Activated naive CD4-positive, alpha-beta T cell (primary cell): ENCODE measurements around the gene SCGB1D1.
"Not testable (repeated sequence)": the region's sequence is repeated elsewhere in the genome, so short reads cannot be mapped to it uniquely, and the experiment has no call there.

Source experiments
- DNase-seq, 4 experiments: peaks; one replicate each; lab custom pipeline; 2025; lab: John Stamatoyannopoulos, UW

Gene SCGB1D1

GRCh38 chr11:62166371-62166770, 23.6 kb upstream of the SCGB1D1 start:
- no peak for DNase-seq

DNA sequence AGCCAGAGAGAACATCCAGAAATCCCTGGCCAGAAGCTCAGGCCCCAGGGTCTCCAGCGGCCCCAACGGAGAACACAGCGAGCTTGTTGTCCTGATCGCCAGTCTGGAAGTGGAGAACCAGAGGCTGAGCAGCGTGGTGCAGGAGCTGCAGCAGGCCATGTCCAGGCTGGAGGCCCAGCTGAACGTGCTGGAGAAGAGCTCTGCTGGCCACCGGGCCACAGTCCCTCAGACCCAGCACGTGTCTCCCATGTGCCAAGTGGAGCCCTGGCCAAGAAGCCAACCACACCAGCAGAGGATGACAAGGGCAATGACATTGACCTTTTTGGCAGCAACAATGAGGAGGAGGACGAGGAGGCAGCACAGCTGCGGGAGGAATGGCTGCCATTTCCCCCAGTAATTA, 20.6 kb upstream of the SCGB1D1 start:
- DNase-seq: no peak

DNA sequence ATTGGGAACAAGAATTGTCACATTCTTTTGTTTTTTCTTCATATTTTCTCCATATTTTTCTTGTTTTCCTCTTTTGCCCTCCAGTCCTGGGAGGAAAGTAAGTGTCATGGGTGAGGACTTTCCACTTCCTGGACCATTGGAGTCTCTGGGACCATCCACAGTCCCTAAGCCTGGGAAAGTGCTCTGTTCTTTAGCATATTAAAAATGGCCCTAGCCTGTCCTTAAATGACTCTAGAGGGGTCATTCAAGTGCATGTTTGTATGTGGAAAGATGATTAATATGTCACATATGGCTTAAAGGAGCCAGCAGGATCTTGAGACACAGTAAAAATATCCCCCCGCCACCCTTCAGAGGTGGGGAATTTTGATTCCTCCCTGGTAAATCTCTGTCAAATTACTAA, 20.1 kb upstream of the SCGB1D1 start:
- no peak for DNase-seq

- DNase-seq: peak; percentile 22 to 55 (median 44)
These were observed 18.7 kb upstream of the SCGB1D1 start for GRCh38 chr11:62171261-62171723.

DNA sequence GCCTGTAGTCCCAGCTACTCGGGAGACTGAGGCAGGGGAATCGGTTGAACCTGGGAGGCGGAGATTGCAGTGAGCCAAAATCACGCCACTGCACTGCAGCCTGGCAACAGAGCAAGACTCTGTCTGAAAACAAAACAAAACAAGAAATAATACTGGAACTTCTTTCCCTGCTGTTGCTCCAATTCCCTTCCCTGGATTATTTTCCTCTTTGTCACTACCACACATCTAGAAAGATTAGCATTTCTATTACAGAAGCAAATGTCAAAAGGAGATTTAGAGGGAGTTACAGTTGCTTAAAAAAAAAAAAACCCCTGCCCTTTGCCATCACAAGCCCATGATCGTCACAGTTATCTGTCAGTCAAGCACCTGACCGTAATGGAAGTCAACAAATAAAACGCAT, 17.7 kb upstream of the SCGB1D1 start:
- no peak for DNase-seq

- DNase-seq: no peak
These were observed 13.2 kb upstream of the SCGB1D1 start for GRCh38 chr11:62176766-62177165.

- no peak for DNase-seq
These were observed 10.0 kb upstream of the SCGB1D1 start for GRCh38 chr11:62179995-62180394.

DNA sequence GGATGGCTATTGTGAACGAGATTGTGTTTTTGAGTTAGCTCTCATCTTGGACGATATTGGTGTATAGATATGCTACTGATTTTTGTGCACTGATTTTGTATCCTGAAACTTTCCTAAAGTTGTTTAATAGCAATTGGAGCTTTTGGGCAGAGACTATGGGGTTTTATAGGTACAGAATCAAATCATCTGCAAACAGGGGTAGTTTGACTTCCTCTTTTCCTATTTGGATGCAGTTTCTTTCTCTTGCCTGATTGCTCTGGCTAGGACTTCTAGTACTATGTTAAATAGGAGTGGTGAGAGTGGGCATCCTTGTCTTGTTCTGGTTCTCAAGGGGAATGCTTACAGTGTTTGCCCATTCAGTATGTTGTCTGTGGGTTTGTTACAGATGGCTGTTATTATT, 8.9 kb upstream of the SCGB1D1 start:
- DNase-seq: no peak

DNA sequence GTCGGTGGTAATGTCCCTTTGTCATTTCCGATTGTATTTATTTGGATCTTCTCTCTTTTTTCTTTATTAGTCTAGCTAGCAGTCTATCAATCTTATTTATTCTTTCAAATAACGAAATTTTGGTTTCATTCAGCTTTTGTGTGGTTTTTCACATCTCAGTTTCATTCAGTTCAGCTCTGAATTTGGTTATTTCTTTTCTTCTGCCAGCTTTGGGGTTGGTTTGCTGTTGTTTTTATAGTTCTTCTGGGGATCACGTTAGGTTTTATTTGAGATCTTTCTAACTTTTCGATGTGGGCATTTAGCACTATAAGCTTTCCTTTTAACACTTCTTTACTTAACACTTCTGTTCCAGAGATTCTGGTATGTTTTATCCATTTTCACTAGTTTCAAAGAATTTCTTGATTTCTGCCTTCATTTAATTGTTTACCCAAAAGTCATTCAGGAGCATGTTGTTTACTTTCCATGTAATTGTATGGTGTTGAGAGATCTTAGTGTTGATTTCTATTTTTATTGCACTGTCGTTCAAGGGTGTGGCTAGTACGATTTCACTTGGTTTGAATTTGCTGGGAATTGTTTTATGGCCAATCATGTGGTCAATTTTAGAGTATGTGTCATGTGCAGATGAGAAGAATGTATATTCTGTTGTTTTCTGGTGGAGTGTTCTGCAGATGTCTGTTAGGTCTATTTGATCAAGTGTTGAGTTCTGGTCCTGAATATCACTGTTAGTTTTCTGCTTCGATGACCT, 7.7 kb upstream of the SCGB1D1 start:
- DNase-seq: no peak

GRCh38 chr11:62186195-62186594, 3.8 kb upstream of the SCGB1D1 start:
- no peak for DNase-seq

GRCh38 chr11:62193952-62194351, 3.9 kb downstream of the SCGB1D1 start:
- no peak for DNase-seq

GRCh38 chr11:62195010-62195409, 5.0 kb downstream of the SCGB1D1 start:
- not testable (repeated sequence) for DNase-seq

- no peak for DNase-seq
These were observed 5.9 kb downstream of the SCGB1D1 start for GRCh38 chr11:62195945-62196344.

DNA sequence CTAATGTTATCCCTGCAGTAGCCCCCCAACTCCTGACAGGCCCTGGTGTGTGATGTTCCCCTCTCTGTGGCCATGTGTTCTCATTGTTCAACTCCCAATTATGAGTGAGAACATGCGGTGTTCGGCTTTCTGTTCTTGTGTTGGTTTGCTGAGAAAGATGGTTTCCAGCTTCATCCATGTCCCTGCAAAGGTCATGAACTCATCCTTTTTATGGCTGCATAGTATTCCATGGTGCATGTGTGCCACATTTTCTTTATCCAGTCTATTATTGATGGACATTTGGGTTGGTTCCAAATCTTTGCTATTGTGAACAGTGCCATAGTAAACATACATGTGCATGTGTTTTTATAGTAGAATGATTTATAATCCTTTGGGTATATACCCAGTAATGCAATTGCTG, 7.4 kb downstream of the SCGB1D1 start:
- not testable (repeated sequence) for DNase-seq

DNA sequence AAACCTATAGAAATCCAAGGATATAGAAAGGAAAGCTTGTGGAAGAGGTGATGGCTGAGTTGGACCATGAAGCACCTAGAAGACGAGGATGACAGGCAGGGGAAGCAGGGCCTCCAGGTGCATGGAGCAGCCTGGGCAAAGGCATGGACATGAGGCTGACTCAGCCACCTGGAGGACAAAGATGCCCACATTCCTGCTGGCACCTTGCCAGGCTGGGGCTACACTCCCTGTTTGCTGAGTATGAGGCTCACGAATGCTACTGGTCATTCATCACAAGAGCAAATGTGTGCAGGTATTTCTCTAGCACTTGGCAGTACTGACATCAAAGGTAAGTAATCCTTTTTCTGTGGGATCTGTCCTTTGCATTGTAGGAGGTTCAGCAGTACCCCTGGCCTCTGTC, 11.4 kb downstream of the SCGB1D1 start:
- DNase-seq: no peak

- DNase-seq: no peak
These were observed 12.9 kb downstream of the SCGB1D1 start for GRCh38 chr11:62202910-62203309.

GRCh38 chr11:62204430-62204829, 14.4 kb downstream of the SCGB1D1 start:
- no peak for DNase-seq

GRCh38 chr11:62205441-62205840, 15.4 kb downstream of the SCGB1D1 start:
- DNase-seq: no peak

DNA sequence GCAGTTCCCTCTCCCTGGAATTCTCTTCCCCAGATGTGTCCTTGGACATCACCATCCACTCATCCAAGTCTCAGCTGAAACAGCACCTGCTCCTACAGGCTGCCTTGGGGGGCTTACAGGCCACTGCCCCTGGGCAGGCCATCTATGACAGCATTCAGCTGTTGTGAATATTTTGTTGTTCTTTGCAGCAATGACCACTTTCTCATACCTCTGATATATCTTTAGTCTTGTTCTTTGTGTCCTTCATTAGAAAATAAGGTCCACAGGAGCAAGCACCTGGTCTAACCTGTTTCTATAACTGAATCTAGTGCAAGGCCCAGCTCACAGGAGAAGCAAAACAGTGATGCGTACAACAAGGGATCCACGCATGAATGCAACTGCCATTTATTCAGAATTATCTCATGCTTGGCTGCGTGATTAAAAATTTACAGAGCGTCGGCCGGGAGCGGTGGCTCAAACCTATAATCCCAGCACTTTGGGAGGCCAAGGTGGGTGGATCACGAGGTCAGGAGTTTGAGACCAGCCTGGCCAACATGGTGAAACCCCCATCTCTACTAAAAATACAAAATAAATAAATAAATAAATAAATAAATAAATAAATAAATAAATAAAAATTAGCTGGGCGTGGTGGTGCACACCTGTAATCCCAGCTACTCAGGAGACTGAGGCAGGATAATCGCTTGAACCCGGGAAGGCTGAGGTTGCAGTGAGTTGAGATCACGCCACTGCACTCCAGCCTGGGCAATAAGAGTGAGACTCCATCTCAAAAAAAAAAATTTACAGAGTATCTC, 16.5 kb downstream of the SCGB1D1 start:
- DNase-seq: not testable (repeated sequence)

- no peak for DNase-seq
These were observed 18.7 kb downstream of the SCGB1D1 start for GRCh38 chr11:62208785-62209144.

DNA sequence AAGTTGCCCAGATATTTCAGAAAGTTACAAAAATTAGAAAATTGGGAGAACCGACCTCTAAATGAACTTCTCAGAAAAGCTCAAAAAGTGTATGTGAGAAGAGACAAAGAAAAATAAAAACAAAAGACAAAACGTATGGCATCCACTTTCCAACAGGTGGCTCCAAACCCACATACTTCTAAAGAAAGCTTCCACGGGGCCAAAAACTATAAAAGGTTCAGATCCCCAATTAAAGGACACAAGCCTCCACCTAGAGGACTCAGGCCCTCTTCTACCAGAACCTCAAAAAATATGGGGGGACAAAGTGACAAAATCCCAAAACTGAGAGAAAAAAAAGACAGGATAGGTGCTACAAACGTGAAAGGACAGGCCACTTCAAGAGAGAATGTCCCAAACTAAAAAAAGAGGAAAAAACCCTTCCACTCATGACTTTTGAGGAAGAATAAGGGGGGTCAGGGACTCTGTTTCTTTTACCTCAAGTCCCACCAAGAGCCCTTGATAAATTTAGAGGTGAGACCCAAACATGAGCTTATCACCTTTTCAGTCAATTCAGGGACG, 27.3 kb downstream of the SCGB1D1 start:
- DNase-seq: no peak

DNA sequence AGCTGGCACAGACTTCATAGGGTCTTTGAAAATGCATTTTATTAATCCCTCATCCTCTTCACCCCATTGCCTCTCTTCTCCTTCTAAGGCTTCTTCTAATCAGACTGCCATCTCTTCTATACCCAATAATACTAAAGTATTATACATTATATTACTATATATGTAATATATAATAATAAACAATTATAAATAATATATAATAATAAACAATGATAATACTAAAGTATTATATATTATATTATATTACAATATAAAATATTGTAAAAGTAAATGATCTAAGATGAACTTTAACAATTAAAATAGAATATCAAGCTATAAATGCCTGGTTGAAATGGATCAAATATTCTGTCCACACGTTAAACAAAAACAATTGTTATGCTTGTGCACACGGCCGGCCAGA, 31.5 kb downstream of the SCGB1D1 start:
- DNase-seq: no peak

DNA sequence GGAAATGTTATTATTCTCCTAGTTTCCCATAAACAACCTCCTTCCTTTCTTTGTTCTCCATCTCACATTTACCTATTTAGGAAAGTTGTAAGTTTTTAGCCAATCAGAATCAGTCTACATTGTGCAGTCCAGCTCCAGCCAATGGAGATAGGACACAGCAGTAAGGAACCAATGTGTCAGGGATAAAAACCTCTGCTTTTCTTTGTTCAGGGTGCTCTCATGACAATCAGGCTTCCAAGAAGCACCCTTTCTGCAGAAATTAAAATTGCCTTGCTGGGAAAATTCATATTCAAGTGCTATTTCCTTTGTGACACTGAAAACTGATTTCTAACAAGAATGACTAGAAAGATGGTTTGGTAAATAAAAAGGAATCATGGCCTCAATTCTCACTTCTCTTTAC, 33.1 kb downstream of the SCGB1D1 start:
- no peak for DNase-seq
